ENCODE data around the gene BRIP1. TPM values are rescaled to one million over a fixed set of nuclear protein-coding genes. Genes with fewer than 3 reads are reported as not detected.

BRIP1 gene
- total RNA-seq, 1 experiment from 2014 or later = 20.2 TPM

DNA sequence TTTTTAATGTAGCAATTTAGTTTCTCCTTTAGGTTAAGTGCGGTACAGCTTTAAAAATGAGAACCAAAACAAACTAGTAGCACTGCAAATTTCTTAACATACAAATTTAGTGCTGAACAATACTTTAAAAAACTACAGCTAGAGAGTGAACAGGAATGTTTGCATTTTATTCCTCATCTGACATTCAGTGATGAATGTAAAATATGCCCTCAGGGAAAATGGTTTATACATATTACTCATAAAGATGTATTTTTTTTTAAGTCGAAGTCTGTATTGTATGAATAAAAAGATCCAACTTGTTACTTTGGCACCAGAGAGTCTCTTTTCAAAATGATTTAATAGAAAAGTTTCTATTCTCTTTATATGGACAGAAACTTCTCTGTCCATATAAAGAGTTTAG lies 96.8 kb downstream of the BRIP1 start:
- no peak overlapping the region for H3K27ac ChIP-seq (ENCODE audit: insufficient read length, low read depth, low read length)
- H3K36me3 Mint-ChIP-seq (ENCODE audit: insufficient read depth in 1 of 3, low read depth in 3 of 3) = peaks cover 41 to 59% (median 57%) of the 10 kb centered on the region in 3 experiments
- H3K4ac ChIP-seq (ENCODE audit: low read depth, low read length) = no peak overlapping the region

More for the DNA sequence above, 96.8 kb downstream of the BRIP1 start:
- Histone ChIP-seq H3K4me2 (ENCODE audit: insufficient read depth, insufficient read length, low read length) (no peak overlapping the region), H4K5ac (ENCODE audit: insufficient read length, low read depth, low read length) (no peak overlapping the region), H2BK120ac (ENCODE audit: low read depth, low read length, poor library complexity, severe bottlenecking) (no peak overlapping the region), H2AFZ (ENCODE audit: low read length) (no peak overlapping the region), H2BK15ac (ENCODE audit: low read depth, low read length) (no peak overlapping the region), H3K79me1 (ENCODE audit: insufficient read depth, low read depth, low read length, poor library complexity, severe bottlenecking) (no peaks in the 10 kb centered on the region), H2BK20ac (ENCODE audit: low read depth, low read length, poor library complexity, severe bottlenecking) (no peak overlapping the region), H4K8ac (replicated peaks; ENCODE audit: insufficient read length, low read depth, low read length) (no peak overlapping the region), H3K9ac (ENCODE audit: extremely low read depth, insufficient read length, low read length) (no peak overlapping the region), H3K79me2 (ENCODE audit: insufficient read depth, low read length) (no peaks in the 10 kb centered on the region), H3K14ac (ENCODE audit: insufficient read depth, low read length) (no peak overlapping the region), H3T11ph (ENCODE audit: low read length) (no peak overlapping the region), H3K56ac (ENCODE audit: insufficient read length, low read depth, low read length) (no peak overlapping the region), H3K23ac (ENCODE audit: insufficient read length, low read depth, low read length) (no peak overlapping the region), H2BK5ac (ENCODE audit: insufficient read length, low read length) (no peak overlapping the region), H3K23me2 (ENCODE audit: insufficient read length, low read depth, low read length, poor library complexity, severe bottlenecking) (no peaks in the 10 kb centered on the region), H3K27me3 (ENCODE audit: insufficient read depth, low read length) (no peaks in the 10 kb centered on the region), H3K9me3 (ENCODE audit: control insufficient read depth, low read depth, low read length) (no peaks in the 10 kb centered on the region), H4K91ac (ENCODE audit: insufficient read length, low read depth, low read length) (no peak overlapping the region), H3K4me1 (ENCODE audit: insufficient read depth, low read length) (no peaks in the 10 kb centered on the region), H4K20me1 (ENCODE audit: control insufficient read depth, insufficient read depth, insufficient read length) (no peaks in the 10 kb centered on the region), H2BK12ac (ENCODE audit: insufficient read length, low read depth, low read length) (no peak overlapping the region), H3K18ac (ENCODE audit: insufficient read length, low read depth, low read length) (no peak overlapping the region), H2AK5ac (ENCODE audit: insufficient read length, low read length) (no peak overlapping the region)
- WGBS (ENCODE audit: extremely low coverage, insufficient read length, low lambda C conversion rate) = no CpG with 5 or more reads among the region's 2 CpGs
- no peak overlapping the region for H3K27ac Mint-ChIP-seq
- H3K4me1 Mint-ChIP-seq = peaks cover 8 to 9% of the 10 kb centered on the region in 2 experiments
- peaks cover 10 to 19% of the 10 kb centered on the region in 2 experiments for H3K9me3 Mint-ChIP-seq
- DNase-seq = no peak
- no peaks in the 10 kb centered on the region for H3K27me3 Mint-ChIP-seq (ENCODE audit: low read depth)
- no peak overlapping the region for H3K4me3 Mint-ChIP-seq
- TF ChIP-seq, protein P1, sequence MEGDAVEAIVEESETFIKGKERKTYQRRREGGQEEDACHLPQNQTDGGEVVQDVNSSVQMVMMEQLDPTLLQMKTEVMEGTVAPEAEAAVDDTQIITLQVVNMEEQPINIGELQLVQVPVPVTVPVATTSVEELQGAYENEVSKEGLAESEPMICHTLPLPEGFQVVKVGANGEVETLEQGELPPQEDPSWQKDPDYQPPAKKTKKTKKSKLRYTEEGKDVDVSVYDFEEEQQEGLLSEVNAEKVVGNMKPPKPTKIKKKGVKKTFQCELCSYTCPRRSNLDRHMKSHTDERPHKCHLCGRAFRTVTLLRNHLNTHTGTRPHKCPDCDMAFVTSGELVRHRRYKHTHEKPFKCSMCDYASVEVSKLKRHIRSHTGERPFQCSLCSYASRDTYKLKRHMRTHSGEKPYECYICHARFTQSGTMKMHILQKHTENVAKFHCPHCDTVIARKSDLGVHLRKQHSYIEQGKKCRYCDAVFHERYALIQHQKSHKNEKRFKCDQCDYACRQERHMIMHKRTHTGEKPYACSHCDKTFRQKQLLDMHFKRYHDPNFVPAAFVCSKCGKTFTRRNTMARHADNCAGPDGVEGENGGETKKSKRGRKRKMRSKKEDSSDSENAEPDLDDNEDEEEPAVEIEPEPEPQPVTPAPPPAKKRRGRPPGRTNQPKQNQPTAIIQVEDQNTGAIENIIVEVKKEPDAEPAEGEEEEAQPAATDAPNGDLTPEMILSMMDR (conservative IDR thresholded peaks at IDR 0.05) = no peak
